Neural progenitor cell (in vitro differentiated cells): ENCODE measurements around the gene SPRR5.

Experiments
- CTCF ChIP-seq: fragments of 200-600 bp; sonication (generic); IDR thresholded peaks from 2 replicates; pipeline ENCODE4 v1.5.1; 2017; ENCODE audit warnings: antibody characterized with exemption, mild to moderate bottlenecking
- EZH2 ChIP-seq: fragments of 200-600 bp; sonication (generic); IDR thresholded peaks from 2 replicates; pipeline ENCODE4 v1.6.1; 2017; ENCODE audit warnings: antibody characterized with exemption, mild to moderate bottlenecking, moderate library complexity
- EZH2phosphoT487 ChIP-seq: fragments of 200-600 bp; sonication (generic); IDR thresholded peaks from 2 replicates; pipeline ENCODE4 v1.6.1; 2017; ENCODE audit warnings: antibody characterized with exemption

- no peak for TF ChIP-seq CTCF
- TF ChIP-seq EZH2, result no peak
- no peak for TF ChIP-seq EZH2phosphoT487
These were observed at the start of gene SPRR5 for GRCh38 chr1:152946651-152947256.
